NCI-H69 (cell line): ENCODE measurements around the gene PSMB4.
"Not testable (repeated sequence)": the region's sequence is repeated elsewhere in the genome, so short reads cannot be mapped to it uniquely, and the experiment has no call there.

Experiments
- DNase-seq: peaks from one replicate; lab custom pipeline; 2025; lab: John Stamatoyannopoulos, UW

The PSMB4 gene

GRCh38 chr1:151399324-151400171, at the start of gene PSMB4:
Gene PSMB4 (plus strand): TSS chr1:151399573. CDS start chr1:151399588, 15 bp downstream.
- peak; percentile 97 for DNase-seq

GRCh38 chr1:151350323-151350722, 49.0 kb upstream of the PSMB4 start:
- not testable (repeated sequence) for DNase-seq

- DNase-seq = peak; percentile 32
Observed at GRCh38 chr1:151352021-151352718, 47.2 kb upstream of the PSMB4 start.

GRCh38 chr1:151356696-151357095, 42.7 kb upstream of the PSMB4 start:
- DNase-seq = no peak

GRCh38 chr1:151361883-151362282, 37.5 kb upstream of the PSMB4 start:
- DNase-seq = no peak

GRCh38 chr1:151362308-151363155, 36.8 kb upstream of the PSMB4 start:
- no peak for DNase-seq

- DNase-seq = no peak
Observed at GRCh38 chr1:151364996-151365395, 34.4 kb upstream of the PSMB4 start.

GRCh38 chr1:151367658-151368392, 31.5 kb upstream of the PSMB4 start:
- no peak for DNase-seq

- DNase-seq = peak; percentile 68
Observed at GRCh38 chr1:151368393-151369301, 30.7 kb upstream of the PSMB4 start.

GRCh38 chr1:151369302-151369610, 30.1 kb upstream of the PSMB4 start:
- DNase-seq = no peak

GRCh38 chr1:151369621-151370048, 29.7 kb upstream of the PSMB4 start:
- DNase-seq = no peak

- peak; percentile 53 for DNase-seq
Observed at GRCh38 chr1:151370211-151370911, 29.0 kb upstream of the PSMB4 start.

GRCh38 chr1:151371370-151372057, 27.9 kb upstream of the PSMB4 start:
- peak; percentile 90 for DNase-seq

- peak; percentile 97 for DNase-seq
Observed at GRCh38 chr1:151372058-151372934, 27.1 kb upstream of the PSMB4 start, which contains the start of gene SELENBP1. Gene SELENBP1 (minus strand): TSS chr1:151372705. CDS start chr1:151372641, 64 bp downstream.

- DNase-seq = peak; percentile 23
Observed at GRCh38 chr1:151373196-151373595, 26.2 kb upstream of the PSMB4 start.

GRCh38 chr1:151377150-151377884, 22.1 kb upstream of the PSMB4 start:
- DNase-seq = no peak

GRCh38 chr1:151384584-151384983, 14.8 kb upstream of the PSMB4 start:
- DNase-seq = no peak

GRCh38 chr1:151386002-151386401, 13.4 kb upstream of the PSMB4 start:
- peak; percentile 22 for DNase-seq
